HT1080 (cell line): ENCODE measurements around the gene SDCCAG8. TPM values are rescaled to one million over a fixed set of nuclear protein-coding genes. Genes with fewer than 3 reads are reported as not detected.

Experiments
- DNase-seq: peaks from one replicate; pipeline ENCODE4 v3.0.0-alpha.2; 2015; ENCODE audit warnings: low read depth
- total RNA-seq: library from RNA; depleted of rRNA; stranded (reverse); fragments of >200 nt; shearing (Covaris generic); gene quantifications from 2 replicates; pipeline ENCODE4 v1.2.3, GENCODE V29; 2014

SDCCAG8 gene
- total RNA-seq, 1 experiment from 2014 or later, result 39.9 TPM

DNA sequence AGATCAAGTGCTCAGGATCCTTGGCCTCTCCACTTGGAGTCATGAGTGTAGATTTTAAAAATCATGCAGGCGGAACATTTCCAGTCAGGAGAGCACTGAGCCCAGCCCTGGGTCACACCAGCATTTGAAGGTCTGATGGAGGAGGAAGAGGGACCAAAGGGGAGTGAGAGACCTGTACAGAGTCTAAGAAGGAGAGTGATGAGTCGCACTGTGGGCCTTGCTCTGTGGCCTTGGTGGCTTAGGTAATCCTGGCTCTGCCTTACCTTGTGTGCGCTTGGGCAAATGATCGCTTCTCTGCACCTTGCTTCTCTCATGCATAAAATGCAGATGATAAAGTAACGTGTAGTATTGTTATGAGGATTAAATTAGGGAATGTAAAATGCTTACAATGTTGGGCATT, 225.3 kb downstream of the SDCCAG8 start:
- DNase-seq, result no peak

DNA sequence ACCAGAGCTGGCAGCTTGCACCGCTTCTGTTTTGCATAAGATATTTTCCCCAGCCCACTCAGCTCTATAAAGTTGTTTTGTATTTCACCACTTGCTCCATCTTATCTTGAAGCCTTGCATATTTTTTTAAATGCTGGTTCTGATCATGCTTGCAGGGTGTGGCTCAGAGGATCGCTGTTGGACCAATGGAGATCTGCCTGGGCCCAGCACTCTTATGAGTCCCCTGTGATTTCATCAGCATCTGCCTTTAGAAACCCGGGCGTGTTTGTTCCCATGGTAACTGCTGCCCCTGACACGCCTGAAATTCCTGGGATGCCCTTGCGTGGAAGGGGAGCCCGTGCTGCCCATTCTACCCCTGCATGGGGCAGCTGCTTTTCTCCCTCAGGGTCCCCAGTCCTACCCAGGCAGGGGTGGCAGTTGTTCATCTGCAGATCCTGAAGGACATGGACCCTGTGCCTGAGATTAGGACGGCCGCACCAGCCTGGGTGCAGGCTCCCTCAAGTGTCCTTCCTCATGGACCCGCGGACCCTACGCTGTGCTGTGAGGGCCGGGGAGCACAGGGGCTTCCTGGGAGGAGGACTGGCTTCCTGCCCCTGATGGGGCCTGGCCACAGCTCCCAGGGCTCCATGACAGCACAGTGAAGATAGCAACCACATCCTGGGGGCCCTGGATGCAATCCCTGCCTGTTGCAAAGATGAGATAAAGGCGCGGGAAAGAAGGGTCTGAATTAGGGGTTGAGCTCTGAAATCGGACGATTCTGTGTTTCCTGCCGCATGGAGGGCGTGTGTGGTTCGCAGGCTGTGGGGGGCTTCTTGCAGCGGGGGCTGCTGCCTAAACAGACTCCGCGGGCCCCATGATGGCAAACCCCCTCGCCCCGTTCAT, 226.5 kb downstream of the SDCCAG8 start:
- no peak for DNase-seq

DNA sequence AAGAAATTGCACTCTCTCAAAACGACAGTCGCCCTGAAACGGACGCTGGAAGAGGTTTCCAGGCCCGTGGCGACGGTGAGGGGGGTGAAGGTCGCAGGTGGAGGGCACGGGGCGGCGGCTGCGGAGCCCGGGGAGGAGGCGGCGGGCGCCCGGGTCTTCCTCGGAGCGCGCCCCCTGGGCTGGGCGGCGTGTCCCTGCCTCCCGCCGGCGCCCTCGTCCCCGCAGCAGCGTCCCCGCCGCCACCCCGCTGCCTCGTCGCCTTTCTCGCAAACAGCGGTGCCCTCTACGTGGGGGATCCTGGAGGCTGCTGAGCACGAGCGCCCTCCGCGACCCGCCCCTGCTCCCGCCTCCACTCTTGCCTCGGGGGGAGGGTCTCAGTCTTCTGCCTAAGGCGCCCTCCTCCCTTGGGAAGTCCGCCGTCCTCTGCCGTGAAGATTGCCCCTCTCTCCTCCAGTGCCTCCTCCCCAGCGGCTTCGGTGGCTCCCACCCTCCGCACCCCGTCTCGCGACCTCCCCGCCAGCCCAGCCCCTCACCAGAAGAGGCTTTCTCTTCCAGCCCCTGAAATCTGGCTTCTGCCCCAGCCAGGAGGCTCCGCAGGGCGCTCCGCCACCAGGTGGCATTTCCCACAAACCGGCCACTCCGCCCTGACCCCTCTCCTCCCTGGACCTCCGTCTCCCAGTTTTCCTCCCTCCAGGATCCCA, 227.4 kb downstream of the SDCCAG8 start:
- no peak for DNase-seq

DNA sequence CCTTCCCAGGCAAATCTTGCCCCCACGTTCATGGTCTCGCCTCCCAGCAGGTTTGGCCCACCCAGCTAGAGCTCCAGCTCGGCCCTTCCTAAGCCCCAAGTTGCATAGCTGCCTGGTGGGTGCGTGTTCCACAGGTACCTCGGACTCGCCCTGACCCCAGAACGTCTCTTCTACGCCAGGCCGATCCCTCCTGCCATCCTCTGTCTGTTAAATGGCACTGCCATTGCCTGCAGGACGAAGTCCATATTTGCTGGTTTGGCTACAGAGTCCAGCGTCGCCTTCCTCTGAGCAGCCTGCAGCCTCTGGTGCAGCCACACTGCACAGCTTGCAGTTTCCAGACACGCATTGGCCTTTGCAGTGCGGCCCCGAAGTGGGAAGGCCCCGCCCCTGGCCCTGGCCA, 228.1 kb downstream of the SDCCAG8 start:
- DNase-seq, result no peak

DNA sequence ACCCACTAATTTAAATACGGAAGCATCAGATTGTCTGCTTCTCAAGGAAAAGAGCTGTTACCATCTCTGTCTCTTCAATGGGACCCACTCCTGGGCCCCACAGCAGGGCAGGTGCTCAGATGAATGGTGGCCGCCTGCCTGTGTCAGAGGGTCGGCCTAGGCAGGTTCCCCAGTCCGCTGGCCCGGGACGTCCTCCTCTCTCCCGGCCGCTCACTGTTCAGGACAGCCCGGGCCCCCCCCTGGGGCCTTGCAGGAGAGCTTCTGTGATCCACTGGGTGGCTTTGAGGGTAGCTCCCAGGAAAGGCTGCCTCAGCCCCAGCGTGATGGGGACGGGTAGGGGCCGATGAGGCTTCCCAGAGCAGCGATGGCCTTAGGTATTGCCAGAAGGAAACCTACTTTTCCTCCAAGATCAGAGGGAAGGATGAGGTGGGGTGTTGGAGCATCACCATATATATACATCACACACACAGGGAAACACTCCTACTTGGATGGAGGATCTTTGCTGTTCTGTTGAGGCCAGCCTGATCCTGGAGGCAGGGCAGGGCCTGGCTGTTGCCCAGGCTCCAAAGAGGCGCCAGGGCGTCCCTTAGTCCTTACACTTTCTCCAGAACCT, 231.3 kb downstream of the SDCCAG8 start:
- DNase-seq, result no peak

DNA sequence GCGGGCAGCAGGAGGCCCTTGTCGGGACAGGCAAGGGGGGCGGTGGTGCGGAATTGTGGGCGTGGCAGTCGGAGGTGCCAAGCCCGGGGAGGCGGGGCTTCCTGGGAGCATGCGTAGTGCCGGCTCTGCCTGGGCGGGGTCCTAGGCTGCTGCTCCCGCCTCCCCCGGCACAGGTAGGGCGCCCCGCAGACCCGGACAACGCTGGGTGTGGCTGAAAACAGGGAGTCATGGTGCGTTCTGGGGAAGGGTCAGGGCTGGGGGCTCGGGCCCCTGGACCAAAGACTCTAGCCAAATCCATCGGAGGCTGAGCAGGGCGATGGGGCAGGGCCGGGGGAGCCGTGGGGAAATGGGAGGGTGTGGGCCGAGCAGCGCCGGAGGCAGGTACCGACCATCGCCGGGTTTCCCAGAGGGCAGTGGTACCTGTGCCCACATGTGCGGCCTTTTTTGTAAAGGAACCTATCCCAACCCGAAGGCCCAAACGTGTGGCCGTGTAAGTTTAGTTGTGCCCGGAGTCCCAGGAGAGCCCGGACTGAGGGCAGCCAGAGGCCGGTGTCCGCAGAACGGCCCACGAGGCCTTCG, 231.9 kb downstream of the SDCCAG8 start:
- no peak for DNase-seq

DNA sequence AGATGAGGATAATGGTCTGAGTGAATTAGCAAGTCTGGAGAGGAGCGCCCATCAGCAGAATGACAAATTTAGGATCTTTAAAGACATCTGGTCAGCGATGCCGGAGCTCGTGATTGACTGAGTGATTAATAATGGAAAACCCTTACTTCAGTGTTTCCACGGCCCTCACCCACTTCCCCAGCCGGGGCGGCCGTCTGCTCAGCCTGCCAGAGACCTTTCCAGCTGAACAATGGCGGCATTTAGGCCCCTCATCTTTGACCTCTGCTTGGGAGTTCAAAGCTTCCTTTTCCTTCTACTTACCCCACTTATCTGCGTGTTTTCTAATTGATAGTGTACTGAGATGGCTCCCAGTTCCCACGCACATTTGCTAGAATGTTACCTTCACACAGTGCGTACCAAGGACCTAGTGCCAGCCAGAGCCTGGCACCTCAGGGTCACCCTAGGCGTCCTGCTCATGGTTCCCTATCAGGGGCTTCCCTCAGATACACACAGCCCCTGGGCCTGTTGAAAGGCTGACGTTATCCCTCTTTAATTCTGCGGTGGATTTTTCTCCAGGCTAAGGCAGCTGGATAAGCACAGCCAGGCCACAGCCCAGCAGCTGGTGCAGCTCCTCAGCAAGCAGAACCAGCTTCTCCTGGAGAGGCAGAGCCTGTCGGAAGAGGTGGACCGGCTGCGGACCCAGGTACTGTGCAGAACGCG, 232.8 kb downstream of the SDCCAG8 start:
- DNase-seq, result no peak

DNA sequence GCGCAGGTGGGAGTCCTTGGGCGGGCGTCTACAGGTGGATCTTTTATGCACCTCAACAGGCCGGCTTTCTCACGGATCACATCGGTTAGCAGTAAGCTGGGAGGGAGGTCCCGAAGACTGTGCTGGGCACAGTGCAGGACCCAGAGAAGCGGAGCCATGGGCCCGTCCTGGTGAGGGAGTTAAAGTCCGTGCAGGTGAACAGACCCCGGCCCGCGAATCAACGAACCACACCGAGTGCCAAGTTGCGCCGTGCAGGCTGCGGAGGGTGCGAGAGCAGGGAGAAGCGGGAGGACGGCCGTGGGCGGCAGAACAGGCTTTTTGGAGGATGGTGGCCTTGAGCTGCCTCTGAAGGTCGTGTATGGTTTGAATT, 233.3 kb downstream of the SDCCAG8 start:
- no peak for DNase-seq

DNA sequence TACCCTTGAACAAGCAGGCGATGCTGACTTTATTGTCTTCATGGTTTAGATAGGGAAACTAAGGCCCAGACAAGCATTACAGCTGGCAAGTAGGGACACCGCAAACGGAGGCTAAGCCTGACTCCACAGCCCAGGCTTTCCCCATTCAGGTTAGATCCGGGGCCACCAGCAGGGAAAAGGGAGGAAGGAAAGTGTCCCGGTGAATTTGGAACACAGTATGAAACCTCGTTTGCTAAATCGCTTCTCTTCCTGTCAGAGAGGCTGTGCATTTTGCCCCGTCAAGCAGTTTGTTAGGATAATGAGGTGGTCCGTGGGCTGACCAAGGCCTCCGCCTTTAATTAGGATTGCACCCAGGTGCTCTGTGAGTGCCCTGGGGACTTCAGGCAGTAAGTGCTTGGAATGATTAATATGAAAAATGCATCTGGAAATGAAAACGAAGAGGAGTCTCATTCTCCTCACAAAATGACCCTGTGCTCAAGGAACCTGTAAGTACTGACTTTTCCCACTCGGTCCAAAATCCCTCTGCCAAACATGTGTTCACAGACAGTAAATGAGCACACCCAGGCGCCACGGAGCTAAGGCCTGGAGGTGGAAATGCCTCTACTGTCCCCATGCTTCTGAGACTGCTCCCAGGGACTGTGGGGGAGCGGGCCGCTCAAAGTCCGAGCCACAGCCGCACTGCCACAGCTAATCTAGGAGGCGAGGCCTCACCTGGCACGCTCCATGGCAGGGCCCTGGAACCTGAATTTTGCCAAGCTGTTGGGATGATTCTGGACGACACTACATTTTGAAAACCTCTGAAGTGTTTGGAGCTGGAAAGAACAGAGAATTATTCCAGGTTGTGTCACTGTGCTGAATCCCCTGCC, 234.1 kb downstream of the SDCCAG8 start:
- DNase-seq, result no peak

DNA sequence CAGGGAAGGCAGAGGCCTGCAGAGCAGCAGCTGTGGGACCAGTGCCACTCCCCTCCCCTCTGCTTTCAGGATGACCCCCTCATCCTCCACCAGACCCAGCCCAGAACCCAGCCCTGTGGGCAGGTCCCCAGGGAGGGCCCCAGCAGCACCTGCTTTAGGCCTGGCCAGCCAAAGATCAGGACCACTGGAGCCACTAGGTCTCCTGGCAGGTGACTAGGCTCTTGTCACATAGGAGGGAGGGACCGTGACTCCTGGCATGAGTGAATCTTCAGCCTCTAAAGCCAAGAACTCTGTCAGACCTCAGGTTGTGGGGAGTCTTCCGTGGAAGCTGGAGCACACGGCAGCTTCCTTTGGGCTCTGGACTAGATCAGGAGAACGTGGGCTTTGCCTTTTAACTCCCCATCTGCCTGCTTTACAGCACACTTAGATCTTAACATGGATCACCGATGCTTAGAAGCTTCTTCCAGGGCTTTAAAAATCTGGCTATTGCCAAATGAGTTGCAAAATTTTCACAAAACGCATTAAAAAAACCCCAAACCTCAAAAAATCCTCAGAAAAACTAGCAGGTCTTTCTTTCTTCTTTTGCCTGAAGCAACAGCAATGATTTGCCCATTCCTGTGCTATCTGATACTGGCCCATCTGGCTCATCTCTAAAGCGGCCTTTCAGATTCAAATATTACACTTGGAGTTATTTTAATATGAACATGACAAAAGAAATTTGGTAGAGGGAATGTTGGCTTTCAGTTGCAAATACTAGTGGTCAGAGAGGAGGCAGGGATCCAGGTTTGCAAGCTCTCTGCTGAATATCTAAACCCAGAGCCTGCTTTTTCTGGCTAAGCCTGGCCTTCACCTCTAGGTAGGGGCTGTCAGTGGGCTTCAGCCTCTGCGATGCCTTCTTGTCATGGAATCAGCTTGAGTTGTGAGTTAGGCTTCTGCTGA, 235.2 kb downstream of the SDCCAG8 start:
- no peak for DNase-seq

DNA sequence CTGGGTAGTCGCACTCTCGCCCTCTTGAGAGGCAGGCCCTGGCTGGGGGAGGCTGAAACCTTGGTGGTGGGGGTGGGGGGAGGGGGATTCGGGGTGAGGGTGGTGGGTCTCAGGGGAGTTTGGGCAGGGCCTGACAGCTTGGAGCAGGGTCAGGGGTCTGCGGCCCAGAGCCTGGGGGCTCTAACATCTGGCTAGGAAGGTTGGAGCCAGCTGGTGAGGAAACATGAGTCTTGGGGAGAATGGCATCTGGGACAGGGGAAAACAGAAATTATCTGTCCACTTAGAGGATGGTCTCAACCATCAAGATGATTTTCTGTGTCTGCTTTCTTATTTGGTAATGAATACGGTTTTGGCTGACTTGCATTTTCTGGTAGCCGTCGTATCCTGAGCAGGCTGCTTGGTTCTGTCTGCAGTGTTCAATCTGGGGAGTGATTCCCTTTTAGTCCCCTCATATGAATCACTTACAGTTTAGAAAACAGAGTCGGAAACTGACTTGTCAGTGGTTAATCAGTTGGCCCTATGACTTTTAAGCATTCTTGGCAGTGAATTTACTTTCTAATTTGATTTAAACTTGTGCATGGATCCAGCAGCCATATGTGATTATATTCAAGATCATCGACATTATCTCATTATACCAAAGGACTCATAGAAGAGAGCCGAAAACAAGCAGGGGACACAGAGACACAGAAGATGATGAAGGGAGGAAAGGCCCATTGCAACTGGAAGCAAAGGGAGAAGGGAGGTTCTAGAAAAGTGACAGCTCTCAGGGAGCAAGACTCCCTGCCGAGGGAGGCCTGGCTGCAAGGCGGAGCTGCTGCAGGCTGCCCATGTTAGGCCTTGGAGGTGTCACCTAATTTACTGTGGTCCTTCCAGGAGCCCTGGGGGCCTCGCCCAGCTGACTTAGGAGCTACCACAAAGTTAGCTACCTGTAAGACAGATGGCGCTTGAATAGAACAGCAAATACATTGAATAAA, 237.6 kb downstream of the SDCCAG8 start:
- DNase-seq, result no peak

DNA sequence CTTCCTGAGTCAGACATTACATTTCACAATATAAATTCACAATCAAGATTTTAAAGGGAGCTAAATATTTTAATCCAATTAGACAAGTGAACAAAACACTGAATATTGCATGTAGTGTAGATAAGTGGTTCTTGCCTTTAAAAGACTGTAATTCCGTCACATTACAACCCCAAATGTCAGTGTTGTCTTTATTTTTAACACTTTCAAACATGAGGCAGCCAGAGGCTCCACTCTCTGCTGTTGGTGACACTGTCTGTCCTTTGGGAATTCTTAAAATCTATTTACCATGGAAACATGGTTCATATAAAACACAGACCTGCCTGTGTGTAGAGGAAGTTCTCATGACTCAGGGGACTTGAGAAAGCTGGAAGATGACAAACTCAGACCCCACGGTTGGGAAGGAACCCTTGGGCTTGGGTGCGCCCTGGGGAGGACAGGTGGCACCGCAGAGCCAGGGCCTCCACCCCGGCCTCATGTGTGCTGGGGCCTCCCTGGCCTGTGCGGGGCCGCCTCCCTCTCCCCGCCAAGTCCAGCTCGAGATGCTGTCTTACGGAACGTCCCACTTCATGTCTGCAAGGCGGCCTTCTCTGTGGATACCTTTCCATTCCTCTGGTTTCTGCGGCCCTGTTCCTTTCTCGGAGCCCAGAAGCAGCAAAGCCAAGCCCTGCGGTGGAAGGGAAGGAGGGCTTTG, 239.0 kb downstream of the SDCCAG8 start:
- DNase-seq, result peak; percentile 24

DNA sequence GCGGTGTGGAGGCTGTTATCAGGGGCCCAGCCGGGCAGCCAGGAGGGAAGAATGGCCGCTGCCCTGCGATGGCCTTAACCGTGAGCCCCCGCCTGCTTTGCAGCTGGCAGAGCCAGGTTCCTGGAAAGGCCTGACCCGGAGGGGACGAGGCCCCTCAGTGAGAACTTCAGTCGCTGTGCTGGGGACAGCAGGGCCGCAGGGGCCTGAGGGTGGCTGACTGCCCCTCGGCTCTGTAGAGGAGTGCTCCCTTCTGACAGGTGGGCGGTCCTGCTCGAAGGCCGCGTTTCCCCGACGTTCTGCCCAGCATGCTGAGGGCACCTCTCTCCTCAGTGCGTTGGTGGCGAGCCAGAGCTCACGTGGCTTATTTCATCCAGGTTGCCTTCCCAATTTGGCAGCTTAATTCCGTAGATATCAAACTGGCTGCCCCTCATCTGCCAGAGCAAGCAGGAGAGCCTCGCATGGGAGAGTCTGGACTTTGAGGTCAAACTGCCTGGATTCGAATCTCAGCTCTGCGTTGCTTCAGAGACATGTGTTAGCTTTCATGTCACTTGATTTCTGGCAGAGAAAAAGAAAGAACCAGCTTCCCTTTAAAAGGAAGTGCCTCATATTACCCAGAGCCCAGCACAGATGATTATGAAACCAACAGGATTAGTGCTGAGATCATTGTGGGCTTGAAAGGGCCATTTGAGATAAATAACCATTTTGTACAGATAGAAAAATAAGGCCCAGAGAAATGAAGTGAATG, 239.8 kb downstream of the SDCCAG8 start:
- no peak for DNase-seq

DNA sequence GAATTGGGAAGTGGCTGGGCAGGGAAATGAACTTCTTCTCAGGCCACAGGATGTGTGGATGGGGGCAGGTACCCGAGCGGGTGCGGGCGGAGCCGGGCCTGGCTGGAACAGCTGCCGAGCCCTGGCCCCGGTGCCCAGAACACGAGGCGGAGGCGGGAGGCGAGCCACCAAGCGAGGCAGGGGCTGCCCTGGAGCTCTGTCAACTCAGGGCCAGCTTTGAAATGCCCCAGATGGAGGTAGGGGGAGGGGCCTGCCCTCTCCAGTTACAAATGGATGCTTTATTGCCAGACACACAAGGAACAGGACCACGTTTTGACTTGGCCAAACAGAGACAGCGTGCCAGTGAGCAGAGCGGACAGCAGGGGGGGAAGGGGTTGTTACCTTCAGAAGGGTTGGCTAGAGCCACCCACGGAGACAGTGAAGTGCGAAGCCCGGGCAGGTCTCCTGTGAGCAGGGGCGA, 240.4 kb downstream of the SDCCAG8 start:
- DNase-seq, result no peak

DNA sequence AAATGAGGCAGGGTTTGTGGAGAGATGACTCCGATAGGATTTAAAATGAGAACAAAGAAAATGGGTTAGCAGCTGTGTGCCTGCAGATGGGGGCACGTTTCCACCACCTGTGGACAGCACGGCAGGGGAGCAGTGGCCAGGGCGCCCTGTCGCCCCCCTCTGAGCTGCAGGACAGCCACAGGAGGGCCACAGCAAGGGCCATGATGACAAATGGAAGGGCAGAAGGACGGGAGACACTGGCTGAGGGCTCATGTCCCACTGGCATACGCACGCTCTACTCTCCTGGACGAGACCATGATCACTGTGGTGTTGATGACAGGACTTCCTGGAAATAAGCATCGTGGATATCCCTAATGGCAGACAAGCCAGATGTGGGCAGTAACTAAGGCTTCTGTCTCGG, 241.0 kb downstream of the SDCCAG8 start:
- no peak for DNase-seq

DNA sequence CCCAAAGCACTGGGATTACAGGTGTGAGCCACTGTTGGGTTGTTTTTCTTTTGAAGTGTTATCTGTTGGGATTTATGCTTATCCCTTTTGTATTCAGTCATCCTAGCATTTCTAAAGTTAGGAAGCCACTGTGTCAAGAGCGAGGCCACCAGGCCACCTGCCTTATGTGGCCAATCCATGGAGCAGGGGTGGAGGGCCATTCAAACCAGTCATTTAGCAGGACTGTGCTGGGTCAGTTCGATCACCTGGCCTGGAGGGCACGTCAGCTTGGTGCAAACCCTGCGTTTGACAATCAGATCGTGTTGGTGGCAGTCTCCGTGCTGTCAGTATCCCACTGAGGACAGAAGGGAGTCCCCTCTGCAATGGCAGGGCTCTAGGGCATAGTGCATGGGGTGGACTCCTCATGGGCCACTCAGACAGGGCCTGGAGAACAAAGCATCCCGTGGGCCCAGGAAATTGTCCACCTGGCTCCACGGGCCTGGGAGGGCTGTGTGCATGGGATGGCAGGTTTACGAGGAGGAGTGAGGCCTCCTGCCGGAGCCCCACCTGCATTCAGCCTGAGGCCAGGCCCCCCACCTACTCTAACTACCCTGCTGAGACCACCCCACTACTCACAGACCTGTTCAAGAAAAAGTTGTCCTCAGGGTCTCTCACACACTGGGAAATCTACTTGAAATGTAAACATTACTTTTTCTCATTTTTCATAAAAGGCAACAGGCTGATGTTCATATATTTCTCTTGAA, 242.3 kb downstream of the SDCCAG8 start:
- DNase-seq, result no peak
